HepG2 (cell line): Measurements from ENCODE around the gene COMT. TPM values are rescaled to one million over a fixed set of nuclear protein-coding genes. Genes with fewer than 3 reads are reported as not detected.

Experiments
- ASH2L ChIP-seq: fragments of 300-600, 200-600 bp; sonication (generic); IDR thresholded peaks from 2 replicates; pipeline ENCODE4 v1.7.0; 2017; ENCODE audit warnings: low read depth, mild to moderate bottlenecking, moderate library complexity, mixed read lengths, low read length; ENCODE audit not compliant: insufficient read length
- ELF1 ChIP-seq: sonication (generic); formaldehyde crosslinking; IDR thresholded peaks from 2 replicates; pipeline ENCODE4 v1.4.0; 2020; ENCODE audit warnings: missing genetic modification reagents
- ETV5 ChIP-seq: IDR thresholded peaks from 2 replicates; pipeline ENCODE4 v1.6.1; 2018; ENCODE audit warnings: missing biosample characterization, missing genetic modification reagents, inconsistent platforms, borderline replicate concordance
- FOXA3 ChIP-seq: IDR thresholded peaks from 2 replicates; pipeline ENCODE4 v1.6.1; 2016; ENCODE audit warnings: missing genetic modification reagents, missing compliant biosample characterization
- GZF1 ChIP-seq: sonication (generic); formaldehyde crosslinking; IDR thresholded peaks from 2 replicates; pipeline ENCODE4 v1.5.1; 2020; ENCODE audit warnings: mild to moderate bottlenecking, missing genetic modification reagents
- HDAC2 ChIP-seq: sonication (generic); formaldehyde crosslinking; IDR thresholded peaks from 2 replicates; pipeline ENCODE4 v1.4.0; 2020; ENCODE audit warnings: missing genetic modification reagents
- HNRNPK ChIP-seq: fragments of 200-400 bp; formaldehyde crosslinking; IDR thresholded peaks from 2 replicates; pipeline ENCODE4 v1.6.1; 2018; ENCODE audit warnings: low read length, low read depth, moderate library complexity, mild to moderate bottlenecking; ENCODE audit not compliant: poor library complexity, severe bottlenecking
- HOXD1 ChIP-seq: sonication (generic); formaldehyde crosslinking; IDR thresholded peaks from 2 replicates; pipeline ENCODE4 v1.5.0; 2020; ENCODE audit warnings: missing genetic modification reagents
- IKZF4 ChIP-seq: sonication (generic); formaldehyde crosslinking; IDR thresholded peaks from 2 replicates; pipeline ENCODE4 v1.5.1; 2020; ENCODE audit warnings: borderline replicate concordance, mild to moderate bottlenecking, low read depth, missing genetic modification reagents; ENCODE audit errors: not compliant biosample characterization
- IRX3 ChIP-seq: sonication (generic); formaldehyde crosslinking; IDR thresholded peaks from 2 replicates; pipeline ENCODE4 v1.8.1; 2023; ENCODE audit warnings: mild to moderate bottlenecking, low read depth, missing genetic modification reagents, borderline replicate concordance
- KAT8 ChIP-seq: IDR thresholded peaks from 2 replicates; pipeline ENCODE4 v1.6.1; 2016; ENCODE audit warnings: missing genetic modification reagents, missing compliant biosample characterization
- MYC ChIP-seq: sonication (generic); formaldehyde crosslinking; IDR thresholded peaks from 2 replicates; pipeline ENCODE4 v1.9.0; 2021; ENCODE audit warnings: missing genetic modification reagents, borderline replicate concordance
- NR3C1 ChIP-seq: sonication (generic); formaldehyde crosslinking; IDR thresholded peaks from 2 replicates; pipeline ENCODE4 v1.4.0; 2020; ENCODE audit warnings: missing genetic modification reagents
- POLR2A ChIP-seq, 2 experiments: IDR thresholded peaks; 2 replicates each; pipeline ENCODE4 v1.6.1; 2011; ENCODE audit warnings: low read depth in 2 of 2, low read length in 2 of 2, mild to moderate bottlenecking in 1 of 2, moderate library complexity in 1 of 2; ENCODE audit not compliant: insufficient read depth in 1 of 2
- RARA ChIP-seq: IDR thresholded peaks from 2 replicates; pipeline ENCODE4 v1.6.1; 2016; ENCODE audit warnings: missing genetic modification reagents, missing compliant biosample characterization
- SMYD3 ChIP-seq: sonication (generic); formaldehyde crosslinking; IDR thresholded peaks from 2 replicates; pipeline ENCODE4 v1.8.1; 2023; ENCODE audit warnings: mild to moderate bottlenecking, missing genetic modification reagents
- TOE1 ChIP-seq: sonication (generic); formaldehyde crosslinking; IDR thresholded peaks from 2 replicates; pipeline ENCODE4 v1.4.0; 2020; ENCODE audit warnings: mild to moderate bottlenecking, missing genetic modification reagents
- YEATS4 ChIP-seq: sonication (generic); formaldehyde crosslinking; IDR thresholded peaks from 2 replicates; pipeline ENCODE4 v1.4.0; 2020; ENCODE audit warnings: missing genetic modification reagents, borderline replicate concordance
- ZFX ChIP-seq: sonication (generic); formaldehyde crosslinking; IDR thresholded peaks from 2 replicates; pipeline ENCODE4 v1.4.0; 2020; ENCODE audit warnings: mild to moderate bottlenecking, low read depth, missing genetic modification reagents, moderate library complexity
- ZNF138 ChIP-seq: sonication (generic); formaldehyde crosslinking; IDR thresholded peaks from 2 replicates; pipeline ENCODE4 v1.5.0; 2020; ENCODE audit warnings: mild to moderate bottlenecking, low read depth, missing genetic modification reagents
- ZNF225 ChIP-seq: sonication (generic); formaldehyde crosslinking; IDR thresholded peaks from 2 replicates; pipeline ENCODE4 v1.4.0; 2020; ENCODE audit warnings: mild to moderate bottlenecking, missing genetic modification reagents
- ZNF30 ChIP-seq: sonication (generic); formaldehyde crosslinking; IDR thresholded peaks from 2 replicates; pipeline ENCODE4 v1.5.0; 2020; ENCODE audit warnings: mild to moderate bottlenecking, missing genetic modification reagents
- ZNF563 ChIP-seq: sonication (generic); formaldehyde crosslinking; IDR thresholded peaks from 2 replicates; pipeline ENCODE4 v1.8.0; 2022; ENCODE audit warnings: mild to moderate bottlenecking, moderate library complexity, missing genetic modification reagents
- ZNF674 ChIP-seq: sonication (generic); formaldehyde crosslinking; IDR thresholded peaks from 2 replicates; pipeline ENCODE4 v1.5.0; 2020; ENCODE audit warnings: low read depth, mild to moderate bottlenecking, missing genetic modification reagents
- ZNF788 ChIP-seq: sonication (generic); formaldehyde crosslinking; IDR thresholded peaks from 2 replicates; pipeline ENCODE4 v1.5.0; 2020; ENCODE audit warnings: mild to moderate bottlenecking, missing genetic modification reagents, borderline replicate concordance
- ZSCAN25 ChIP-seq: sonication (generic); formaldehyde crosslinking; IDR thresholded peaks from 2 replicates; pipeline ENCODE4 v1.8.0; 2022; ENCODE audit warnings: mild to moderate bottlenecking, missing genetic modification reagents
- polyA plus RNA-seq, 8 experiments: library from polyadenylated mRNA; depleted of rRNA in 3 of 8; stranded (reverse) in 7 of 8; unstranded in 1 of 8; fragments of >200 nt; fragmentation: Illumina TruSeq in 4 of 8; extraction: Trizol in 4 of 8; gene quantifications; 2 replicates each; pipeline versions ENCODE4 v1.2.1 to v1.2.3, GENCODE V29; 2011 to 2016; ENCODE audit warnings: low read depth in 4 of 8, missing spikeins in 1 of 8, mixed read lengths in 1 of 8; ENCODE audit not compliant: insufficient read depth in 1 of 8
- total RNA-seq, 5 experiments: library from RNA; depleted of rRNA; stranded (reverse); fragments of >200 nt; fragmentation: Illumina TruSeq; extraction: Trizol; gene quantifications; 2 replicates each; pipeline ENCODE4 v1.2.3, GENCODE V29; 2016; ENCODE audit warnings: low read depth in 1 of 5
- TF ChIP-seq, protein P1 (sequence below): sonication (generic); formaldehyde crosslinking; IDR thresholded peaks from 2 replicates; pipeline ENCODE4 v1.4.0; 2020; ENCODE audit warnings: missing genetic modification reagents
- TF ChIP-seq, protein P2 (sequence below): sonication (generic); formaldehyde crosslinking; IDR thresholded peaks from 2 replicates; pipeline ENCODE4 v1.5.0; 2020; ENCODE audit warnings: missing genetic modification reagents, mild to moderate bottlenecking, borderline replicate concordance
- TF ChIP-seq, protein P3 (sequence below): IDR thresholded peaks from 2 replicates; pipeline ENCODE4 v1.6.1; 2016

COMT gene
- total and polyA plus RNA-seq, 2 of the 13 experiments (the other 11 are each of a cell fraction or from before 2014, with no cell fraction given), result 156 to 162 TPM

GRCh38 chr22:19941365-19942082, at the start of gene COMT, which contains the start of gene TXNRD2 (continued):
- peak; percentile 68 for TF ChIP-seq ETV5 (CRISPR knock-in tag)
- TF ChIP-seq, protein P1, sequence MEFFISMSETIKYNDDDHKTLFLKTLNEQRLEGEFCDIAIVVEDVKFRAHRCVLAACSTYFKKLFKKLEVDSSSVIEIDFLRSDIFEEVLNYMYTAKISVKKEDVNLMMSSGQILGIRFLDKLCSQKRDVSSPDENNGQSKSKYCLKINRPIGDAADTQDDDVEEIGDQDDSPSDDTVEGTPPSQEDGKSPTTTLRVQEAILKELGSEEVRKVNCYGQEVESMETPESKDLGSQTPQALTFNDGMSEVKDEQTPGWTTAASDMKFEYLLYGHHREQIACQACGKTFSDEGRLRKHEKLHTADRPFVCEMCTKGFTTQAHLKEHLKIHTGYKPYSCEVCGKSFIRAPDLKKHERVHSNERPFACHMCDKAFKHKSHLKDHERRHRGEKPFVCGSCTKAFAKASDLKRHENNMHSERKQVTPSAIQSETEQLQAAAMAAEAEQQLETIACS (CRISPR knock-in tag), result no peak
- TF ChIP-seq HDAC2 (CRISPR knock-in tag), result peak; percentile 61
- peak; percentile 66 for TF ChIP-seq YEATS4 (CRISPR knock-in tag)
- TF ChIP-seq HOXD1 (CRISPR knock-in tag), result 0 out of 2 replicates have a peak, but pooled peaks have one; percentile 21
- peak; percentile 84 for TF ChIP-seq HNRNPK
- TF ChIP-seq ZNF674, result 0 out of 2 replicates have a peak, but pooled peaks have one; percentile 34
- peak; percentile 60; the same call in 1 of the 2 replicates for TF ChIP-seq ZNF788 (CRISPR knock-in tag)
- TF ChIP-seq ZNF563, result peak; percentile 49; the same call in 1 of the 2 replicates
- peak; percentile 67; the same call in 1 of the 2 replicates for TF ChIP-seq ZNF138 (CRISPR knock-in tag)
- TF ChIP-seq, protein P2, sequence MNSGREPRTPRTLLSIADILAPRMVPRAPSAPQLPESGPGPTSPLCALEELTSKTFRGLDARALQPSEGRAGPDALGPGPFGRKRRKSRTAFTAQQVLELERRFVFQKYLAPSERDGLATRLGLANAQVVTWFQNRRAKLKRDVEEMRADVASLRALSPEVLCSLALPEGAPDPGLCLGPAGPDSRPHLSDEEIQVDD, result 0 out of 2 replicates have a peak, but pooled peaks have one; percentile 34
- TF ChIP-seq, protein P3, sequence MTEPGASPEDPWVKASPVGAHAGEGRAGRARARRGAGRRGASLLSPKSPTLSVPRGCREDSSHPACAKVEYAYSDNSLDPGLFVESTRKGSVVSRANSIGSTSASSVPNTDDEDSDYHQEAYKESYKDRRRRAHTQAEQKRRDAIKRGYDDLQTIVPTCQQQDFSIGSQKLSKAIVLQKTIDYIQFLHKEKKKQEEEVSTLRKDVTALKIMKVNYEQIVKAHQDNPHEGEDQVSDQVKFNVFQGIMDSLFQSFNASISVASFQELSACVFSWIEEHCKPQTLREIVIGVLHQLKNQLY (CRISPR knock-in tag), result no peak
- 0 out of 2 replicates have a peak, but pooled peaks have one; percentile 10 for TF ChIP-seq RARA (CRISPR knock-in tag)
- no peak for TF ChIP-seq SMYD3
- no peak for TF ChIP-seq NR3C1 (CRISPR knock-in tag)
- no peak for TF ChIP-seq IRX3
- peak; percentile 33 for TF ChIP-seq ELF1 (CRISPR knock-in tag)
- TF ChIP-seq ZFX (CRISPR knock-in tag), result peak; percentile 76
- 0 out of 2 replicates have a peak, but pooled peaks have one; percentile 38 for TF ChIP-seq ZNF225 (CRISPR knock-in tag)
- TF ChIP-seq POLR2A (IDR thresholded peaks at IDR 0.05; ENCODE audit: insufficient read depth in 1 of 2, low read depth in 2 of 2, low read length in 2 of 2), result peak in 1 of 2 experiments; percentile 72; a peak in 2 of 4 replicates
- TF ChIP-seq MYC, result peak; percentile 23; the same call in 1 of the 2 replicates
- peak; percentile 62 for TF ChIP-seq ASH2L
- TF ChIP-seq ZSCAN25, result peak; percentile 44
- peak; percentile 29 for TF ChIP-seq IKZF4 (CRISPR knock-in tag)
- TF ChIP-seq FOXA3 (CRISPR knock-in tag), result peak; percentile 27; the same call in 1 of the 2 replicates
- no peak for TF ChIP-seq GZF1 (CRISPR knock-in tag)
- TF ChIP-seq TOE1, result no peak
- TF ChIP-seq ZNF30, result 0 out of 2 replicates have a peak, but pooled peaks have one; percentile 41
- TF ChIP-seq KAT8 (CRISPR knock-in tag), result 0 out of 2 replicates have a peak, but pooled peaks have one; percentile 11
